NB4 (cell line): ENCODE results near the gene MAP1B.

ENCODE experiments used
- DNase-seq: peaks from one replicate; pipeline ENCODE4 v3.0.0; 2010; ENCODE audit warnings: low read depth
- H3K4me3 ChIP-seq: one replicate; pipeline ENCODE4 v1.5.1; 2011; ENCODE audit warnings: mild to moderate bottlenecking, low read depth, low read length, moderate library complexity
- MYC ChIP-seq: IDR thresholded peaks from 2 replicates; pipeline ENCODE4 v1.6.1; 2011; ENCODE audit warnings: low read depth, low read length
- POLR2A ChIP-seq: IDR thresholded peaks from 2 replicates; pipeline ENCODE4 v1.6.1; 2011; ENCODE audit warnings: mild to moderate bottlenecking; ENCODE audit not compliant: insufficient read length; ENCODE audit errors: extremely low read depth
- TF ChIP-seq, protein P1 (sequence below): IDR thresholded peaks from one replicate; pipeline ENCODE4 v1.5.1; 2012; ENCODE audit warnings: low read depth, low read length
- TF ChIP-seq, protein P2 (sequence below): IDR thresholded peaks from 2 replicates; pipeline ENCODE4 v1.6.1; 2011; ENCODE audit warnings: low read depth, low read length

The MAP1B gene

DNA sequence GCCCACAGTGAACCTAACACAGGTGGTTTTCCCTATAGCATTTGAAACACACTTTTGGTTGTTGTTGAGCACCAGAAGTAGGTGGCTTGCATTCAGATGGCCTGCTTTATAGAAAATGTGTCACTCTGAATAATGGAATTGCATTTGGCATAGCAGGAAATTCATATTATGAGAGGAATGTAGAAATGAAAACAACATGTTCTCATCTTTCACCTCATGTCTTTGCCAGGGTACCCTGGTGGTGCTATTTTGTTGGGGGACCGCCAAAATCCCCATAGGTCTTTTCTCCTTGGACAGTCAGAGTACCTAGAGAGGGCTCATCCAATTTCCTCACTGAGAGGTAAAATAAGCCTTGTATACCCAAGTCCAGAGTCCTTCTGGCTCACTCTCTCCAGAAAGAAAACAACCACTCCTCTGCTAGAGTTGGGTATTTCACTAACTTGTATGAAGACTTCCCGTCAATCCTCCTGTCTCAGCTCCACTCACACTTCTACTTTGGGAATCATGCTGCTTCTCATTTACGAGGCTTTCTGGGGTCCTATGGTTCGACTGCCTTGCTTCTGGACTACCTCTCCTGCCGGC is 145.4 kb downstream of the MAP1B start:
- DNase-seq: no peak
- no peak overlapping the region for H3K4me3 ChIP-seq
- TF ChIP-seq, protein P1, sequence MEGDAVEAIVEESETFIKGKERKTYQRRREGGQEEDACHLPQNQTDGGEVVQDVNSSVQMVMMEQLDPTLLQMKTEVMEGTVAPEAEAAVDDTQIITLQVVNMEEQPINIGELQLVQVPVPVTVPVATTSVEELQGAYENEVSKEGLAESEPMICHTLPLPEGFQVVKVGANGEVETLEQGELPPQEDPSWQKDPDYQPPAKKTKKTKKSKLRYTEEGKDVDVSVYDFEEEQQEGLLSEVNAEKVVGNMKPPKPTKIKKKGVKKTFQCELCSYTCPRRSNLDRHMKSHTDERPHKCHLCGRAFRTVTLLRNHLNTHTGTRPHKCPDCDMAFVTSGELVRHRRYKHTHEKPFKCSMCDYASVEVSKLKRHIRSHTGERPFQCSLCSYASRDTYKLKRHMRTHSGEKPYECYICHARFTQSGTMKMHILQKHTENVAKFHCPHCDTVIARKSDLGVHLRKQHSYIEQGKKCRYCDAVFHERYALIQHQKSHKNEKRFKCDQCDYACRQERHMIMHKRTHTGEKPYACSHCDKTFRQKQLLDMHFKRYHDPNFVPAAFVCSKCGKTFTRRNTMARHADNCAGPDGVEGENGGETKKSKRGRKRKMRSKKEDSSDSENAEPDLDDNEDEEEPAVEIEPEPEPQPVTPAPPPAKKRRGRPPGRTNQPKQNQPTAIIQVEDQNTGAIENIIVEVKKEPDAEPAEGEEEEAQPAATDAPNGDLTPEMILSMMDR: no peak
- TF ChIP-seq MYC (no peak), POLR2A (no peak)
- TF ChIP-seq, protein P2, sequence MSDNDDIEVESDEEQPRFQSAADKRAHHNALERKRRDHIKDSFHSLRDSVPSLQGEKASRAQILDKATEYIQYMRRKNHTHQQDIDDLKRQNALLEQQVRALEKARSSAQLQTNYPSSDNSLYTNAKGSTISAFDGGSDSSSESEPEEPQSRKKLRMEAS: no peak

DNA sequence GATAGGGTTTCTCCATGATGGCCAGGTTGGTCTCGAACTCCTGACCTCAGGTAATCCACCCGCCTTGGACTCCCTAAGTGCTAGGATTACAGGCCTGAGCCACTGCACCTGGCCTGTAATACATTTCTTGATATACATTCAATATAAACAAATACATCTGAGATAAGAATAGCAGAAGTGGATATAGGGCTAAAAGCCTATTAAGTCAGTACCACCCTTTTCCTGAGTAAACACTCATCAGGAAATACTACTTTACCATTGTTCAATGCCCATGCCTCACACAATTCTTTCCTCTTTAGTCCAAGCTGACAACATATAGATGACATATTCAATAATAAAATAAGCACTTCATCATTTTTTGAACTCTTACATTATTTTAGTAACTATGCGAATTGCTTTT is 148.0 kb downstream of the MAP1B start:
- H3K4me3 ChIP-seq: no peak overlapping the region
- TF ChIP-seq, protein P1: no peak
- TF ChIP-seq POLR2A (no peak), MYC (no peak)
- TF ChIP-seq, protein P2: no peak
- DNase-seq: no peak

DNA sequence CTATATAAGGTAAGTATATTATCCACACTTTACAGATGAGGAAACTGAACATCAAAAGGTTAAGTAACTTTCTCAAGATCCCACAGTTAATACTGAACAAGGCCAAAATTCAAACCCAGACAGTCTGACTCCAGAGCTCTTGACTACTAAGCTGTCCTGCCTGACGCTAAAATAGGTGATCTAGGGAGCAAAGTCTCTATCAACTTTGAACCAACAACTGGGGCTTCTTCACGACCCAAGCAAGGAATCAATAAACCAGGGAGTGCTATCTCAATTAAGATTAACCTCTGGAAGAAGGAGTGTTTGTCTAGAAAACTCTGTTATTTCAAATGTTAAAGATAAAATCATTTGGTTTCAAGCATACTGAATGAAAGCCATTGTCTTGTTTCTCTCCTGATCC is 148.4 kb downstream of the MAP1B start:
- TF ChIP-seq, protein P1: no peak
- no peak for TF ChIP-seq POLR2A
- TF ChIP-seq MYC: no peak
- TF ChIP-seq, protein P2: no peak
- no peak for DNase-seq
- H3K4me3 ChIP-seq: no peak overlapping the region

DNA sequence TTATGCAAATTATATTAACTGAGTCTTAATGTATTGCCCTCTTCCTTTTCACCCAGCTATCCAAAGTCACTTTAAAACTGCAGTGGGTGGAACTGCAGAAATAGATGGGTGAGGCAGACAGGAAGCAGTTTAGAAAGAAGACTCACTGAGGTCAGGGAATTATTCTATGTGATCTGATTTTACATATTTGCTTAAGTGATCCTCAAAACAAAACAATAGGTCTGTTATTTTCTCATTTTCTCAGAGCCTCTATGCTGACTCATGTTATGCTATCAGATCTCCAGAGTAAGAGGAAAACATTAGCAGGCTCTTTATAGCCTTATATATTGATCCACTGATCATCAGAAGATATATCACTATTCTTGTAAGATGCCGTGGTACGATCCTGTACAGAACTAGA is 149.3 kb downstream of the MAP1B start:
- TF ChIP-seq, protein P1: no peak
- TF ChIP-seq, protein P2: no peak
- TF ChIP-seq MYC: no peak
- no peak for TF ChIP-seq POLR2A
- DNase-seq: no peak
- H3K4me3 ChIP-seq: no peak overlapping the region
